ENCODE results near the gene CYLD. TPM values are rescaled to one million over a fixed set of nuclear protein-coding genes. Genes with fewer than 3 reads are reported as not detected.

Gene CYLD
- polyA plus RNA-seq, 1 experiment, result 27.8 TPM

GRCh38 chr16:50844840-50845239 is 103.0 kb downstream of the CYLD start:
- peaks cover 27% of the 10 kb centered on the region for H3K27me3 ChIP-seq (ENCODE audit: control insufficient read depth, insufficient read depth, low read length)
- no peak for DNase-seq (ENCODE audit: low read depth, low spot score)
- no peaks in the 10 kb centered on the region for H3K9me3 ChIP-seq (ENCODE audit: control insufficient read depth, insufficient read depth, low read length)
- ChIA-PET CTCF (interaction anchor here (0.6 to 1.3 kb wide), 2 partner anchors 39 to 974 kb away, joined by 3 to 4 read pairs; no protein-coding TSS in a partner anchor), POLR2A (no interaction called here)
- TF ChIP-seq, protein P1, sequence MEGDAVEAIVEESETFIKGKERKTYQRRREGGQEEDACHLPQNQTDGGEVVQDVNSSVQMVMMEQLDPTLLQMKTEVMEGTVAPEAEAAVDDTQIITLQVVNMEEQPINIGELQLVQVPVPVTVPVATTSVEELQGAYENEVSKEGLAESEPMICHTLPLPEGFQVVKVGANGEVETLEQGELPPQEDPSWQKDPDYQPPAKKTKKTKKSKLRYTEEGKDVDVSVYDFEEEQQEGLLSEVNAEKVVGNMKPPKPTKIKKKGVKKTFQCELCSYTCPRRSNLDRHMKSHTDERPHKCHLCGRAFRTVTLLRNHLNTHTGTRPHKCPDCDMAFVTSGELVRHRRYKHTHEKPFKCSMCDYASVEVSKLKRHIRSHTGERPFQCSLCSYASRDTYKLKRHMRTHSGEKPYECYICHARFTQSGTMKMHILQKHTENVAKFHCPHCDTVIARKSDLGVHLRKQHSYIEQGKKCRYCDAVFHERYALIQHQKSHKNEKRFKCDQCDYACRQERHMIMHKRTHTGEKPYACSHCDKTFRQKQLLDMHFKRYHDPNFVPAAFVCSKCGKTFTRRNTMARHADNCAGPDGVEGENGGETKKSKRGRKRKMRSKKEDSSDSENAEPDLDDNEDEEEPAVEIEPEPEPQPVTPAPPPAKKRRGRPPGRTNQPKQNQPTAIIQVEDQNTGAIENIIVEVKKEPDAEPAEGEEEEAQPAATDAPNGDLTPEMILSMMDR (IDR thresholded peaks at IDR 0.05; ENCODE audit: low read depth, low read length), result no peak
- no peak overlapping the region for H3K27ac ChIP-seq (ENCODE audit: low read depth, low read length)
- H3K4me3 ChIP-seq (ENCODE audit: low read depth, low read length), result no peak overlapping the region

DNA sequence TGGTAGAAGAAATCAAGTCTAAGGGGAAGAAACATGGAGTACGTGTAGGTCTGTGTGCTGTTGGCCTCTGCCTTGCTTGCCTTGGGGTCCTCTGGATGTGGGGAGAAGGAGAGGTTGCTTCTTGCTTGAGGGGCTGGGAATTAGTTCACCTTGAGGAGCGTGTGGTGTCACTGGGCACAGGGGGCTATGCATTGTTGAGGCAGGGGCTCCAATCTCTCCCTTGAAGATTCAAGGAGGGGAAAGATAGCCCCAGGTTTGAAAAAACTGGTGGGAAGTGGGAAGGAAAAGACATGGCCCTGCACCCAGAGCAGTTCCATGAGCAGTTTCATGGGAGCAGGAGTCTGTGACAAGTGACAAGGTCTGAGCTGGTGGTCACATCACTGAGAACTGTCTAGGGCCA is 103.4 kb downstream of the CYLD start:
- Histone ChIP-seq H3K27ac (ENCODE audit: low read depth, low read length) (no peak overlapping the region), H3K9me3 (ENCODE audit: control insufficient read depth, insufficient read depth, low read length) (no peaks in the 10 kb centered on the region), H3K27me3 (ENCODE audit: control insufficient read depth, insufficient read depth, low read length) (peaks cover 23% of the 10 kb centered on the region), H3K4me3 (ENCODE audit: low read depth, low read length) (no peak overlapping the region)
- POLR2A ChIA-PET, result no interaction called here
- no peak for DNase-seq (ENCODE audit: low read depth, low spot score)
- TF ChIP-seq, protein P1 (IDR thresholded peaks at IDR 0.05; ENCODE audit: low read depth, low read length), result no peak
- CTCF ChIA-PET, result interaction anchor here (1.3 kb wide), 1 partner anchor 39 kb away, joined by 4 read pairs; no protein-coding TSS in a partner anchor

GRCh38 chr16:50846511-50846910 is 104.6 kb downstream of the CYLD start:
- TF ChIP-seq, protein P1 (IDR thresholded peaks at IDR 0.05; ENCODE audit: low read depth, low read length), result no peak
- no peak for DNase-seq (ENCODE audit: low read depth, low spot score)
- ChIA-PET POLR2A (no interaction called here), CTCF (no interaction called here)
- no peak overlapping the region for H3K27ac ChIP-seq (ENCODE audit: low read depth, low read length)
- peaks cover 13% of the 10 kb centered on the region for H3K27me3 ChIP-seq (ENCODE audit: control insufficient read depth, insufficient read depth, low read length)
- H3K9me3 ChIP-seq (ENCODE audit: control insufficient read depth, insufficient read depth, low read length), result no peaks in the 10 kb centered on the region
- no peak overlapping the region for H3K4me3 ChIP-seq (ENCODE audit: low read depth, low read length)

GRCh38 chr16:50847166-50847565 is 105.3 kb downstream of the CYLD start:
- Histone ChIP-seq H3K27me3 (ENCODE audit: control insufficient read depth, insufficient read depth, low read length) (peaks cover 8% of the 10 kb centered on the region), H3K4me3 (ENCODE audit: low read depth, low read length) (no peak overlapping the region), H3K27ac (ENCODE audit: low read depth, low read length) (no peak overlapping the region), H3K9me3 (ENCODE audit: control insufficient read depth, insufficient read depth, low read length) (no peaks in the 10 kb centered on the region)
- POLR2A ChIA-PET, result no interaction called here
- TF ChIP-seq, protein P1 (IDR thresholded peaks at IDR 0.05; ENCODE audit: low read depth, low read length), result no peak
- no peak for DNase-seq (ENCODE audit: low read depth, low spot score)
- CTCF ChIA-PET, result no interaction called here

DNA sequence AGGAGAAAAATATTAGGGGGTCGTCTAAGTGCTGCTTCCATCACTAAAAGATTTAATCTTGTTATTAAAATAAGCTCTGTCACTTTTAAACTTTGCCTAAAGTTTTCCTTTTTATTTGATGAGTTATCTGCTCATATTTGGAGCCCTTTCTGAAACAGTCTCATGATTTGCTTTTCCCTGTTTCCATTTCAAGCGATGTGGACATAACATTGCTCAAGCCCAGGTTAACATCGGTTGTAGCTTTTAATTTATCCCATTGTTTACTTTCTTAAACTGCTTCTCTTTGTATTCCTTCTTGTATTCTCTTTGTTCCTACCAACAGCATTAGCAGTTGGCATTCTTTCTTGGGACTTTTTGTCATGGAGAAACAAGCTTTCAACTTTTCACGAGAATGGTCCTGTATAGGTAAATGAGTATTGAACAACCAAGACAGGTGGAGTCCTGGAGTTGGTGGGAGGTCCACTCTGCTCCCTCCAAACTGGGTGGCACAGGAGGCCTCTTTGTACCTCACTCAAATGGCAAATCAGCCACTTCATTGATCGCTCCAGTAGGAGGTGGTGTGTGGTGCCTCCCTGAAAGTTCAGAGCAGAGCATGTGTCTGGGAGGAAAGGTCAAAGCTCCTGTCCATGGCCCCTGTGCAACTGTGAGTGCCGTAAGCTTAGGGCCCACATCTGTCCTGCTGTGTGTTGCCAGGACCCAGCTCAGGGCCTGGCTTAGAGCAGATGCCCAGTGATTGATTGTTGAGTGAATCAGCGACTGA is 107.0 kb downstream of the CYLD start:
- H3K4me3 ChIP-seq (ENCODE audit: low read depth, low read length), result no peak overlapping the region
- ChIA-PET POLR2A (no interaction called here), CTCF (interaction anchor here (1.2 kb wide), 1 partner anchor 43 kb away, joined by 3 read pairs; no protein-coding TSS in a partner anchor)
- DNase-seq (ENCODE audit: low read depth, low spot score), result no peak
- H3K27me3 ChIP-seq (ENCODE audit: control insufficient read depth, insufficient read depth, low read length), result peaks cover 3% of the 10 kb centered on the region
- H3K27ac ChIP-seq (ENCODE audit: low read depth, low read length), result no peak overlapping the region
- no peaks in the 10 kb centered on the region for H3K9me3 ChIP-seq (ENCODE audit: control insufficient read depth, insufficient read depth, low read length)
- TF ChIP-seq, protein P1 (IDR thresholded peaks at IDR 0.05; ENCODE audit: low read depth, low read length), result no peak

All from AG04450 (cell line).